GM18526 (cell line): ENCODE results near the gene PIK3R1.

Source experiments
- POLR2A ChIP-seq: IDR thresholded peaks from 3 replicates; pipeline ENCODE4 v1.6.1; 2011; ENCODE audit not compliant: insufficient read length; ENCODE audit errors: extremely low read depth

PIK3R1 gene

GRCh38 chr5:68187268-68188055 is 28.1 kb upstream of the PIK3R1 start:
- TF ChIP-seq POLR2A: no peak

DNA sequence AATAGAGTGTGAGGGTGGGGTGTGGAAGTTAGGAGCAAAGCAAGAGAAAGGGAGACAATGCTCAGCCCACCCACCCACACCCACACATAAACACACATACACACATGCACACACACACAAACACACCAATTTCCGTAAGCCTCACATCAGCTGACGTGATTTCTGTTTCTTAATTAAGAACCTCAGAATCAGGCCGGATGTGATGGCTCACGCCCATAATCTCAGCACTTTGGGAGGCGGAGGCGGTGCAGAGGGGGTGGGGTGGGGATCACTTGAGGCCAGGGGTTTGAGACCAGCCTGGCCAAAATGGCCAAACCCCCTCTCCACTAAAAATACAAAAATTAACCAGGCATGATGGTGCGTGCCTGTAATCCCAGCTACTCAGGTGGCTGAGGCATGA is 26.4 kb upstream of the PIK3R1 start:
- no peak for TF ChIP-seq POLR2A

DNA sequence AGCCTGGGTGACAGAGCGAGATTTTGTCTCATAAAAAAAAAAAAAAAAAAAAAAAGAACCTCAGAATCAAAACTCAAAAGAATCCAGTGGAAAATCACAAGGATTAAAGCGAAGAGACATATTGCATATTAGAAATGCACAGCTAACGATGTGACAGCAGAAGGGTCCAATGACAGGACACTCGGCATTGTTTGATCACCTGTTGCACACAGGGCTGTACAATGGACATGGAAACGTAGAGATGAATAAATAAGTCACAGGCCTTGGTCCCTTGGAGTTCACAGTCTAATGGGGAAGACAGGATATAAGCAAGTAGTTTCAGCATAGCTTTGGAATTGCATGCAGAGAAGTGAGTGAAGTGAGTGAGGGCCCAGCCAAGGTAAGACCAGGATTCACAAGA is 25.9 kb upstream of the PIK3R1 start:
- no peak for TF ChIP-seq POLR2A

DNA sequence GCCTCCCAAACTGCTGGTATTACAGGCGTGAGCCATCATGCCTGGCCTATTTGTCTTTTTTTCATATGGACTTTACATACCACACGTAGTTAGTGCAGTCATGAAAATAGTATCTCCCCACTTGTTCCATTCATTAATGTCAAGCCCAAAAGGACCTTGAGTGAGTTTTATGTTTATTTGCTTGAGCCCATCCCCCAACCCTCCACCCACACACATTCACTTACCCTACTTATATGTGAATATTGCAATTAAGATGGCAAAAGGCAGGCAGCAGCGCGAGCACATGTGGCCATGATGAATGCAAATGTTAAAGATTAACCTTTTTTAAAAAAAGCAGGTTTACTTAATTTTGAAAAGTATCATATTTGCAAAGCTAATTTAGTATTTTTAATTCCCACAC is 24.9 kb upstream of the PIK3R1 start:
- no peak for TF ChIP-seq POLR2A

- TF ChIP-seq POLR2A: no peak
These were observed 24.3 kb upstream of the PIK3R1 start for GRCh38 chr5:68191083-68191791.

DNA sequence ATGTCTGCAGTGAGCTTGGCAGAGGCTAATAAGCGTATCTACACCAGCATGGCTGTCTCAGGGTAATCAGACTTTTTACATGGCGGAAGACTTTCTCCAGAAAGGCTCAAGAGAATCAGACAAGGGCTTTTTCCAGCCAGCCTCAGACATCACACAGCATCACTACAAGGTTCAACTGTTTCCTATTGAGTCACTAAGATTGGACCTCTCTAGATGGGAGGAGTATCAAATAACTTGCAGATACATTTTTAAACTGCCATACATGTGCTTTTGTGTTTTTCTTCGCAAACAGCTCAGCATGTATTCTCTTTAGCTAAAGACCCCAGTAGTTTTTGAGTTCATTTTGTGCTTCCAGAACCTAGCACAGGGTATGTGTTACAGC is 22.9 kb upstream of the PIK3R1 start:
- TF ChIP-seq POLR2A: no peak

DNA sequence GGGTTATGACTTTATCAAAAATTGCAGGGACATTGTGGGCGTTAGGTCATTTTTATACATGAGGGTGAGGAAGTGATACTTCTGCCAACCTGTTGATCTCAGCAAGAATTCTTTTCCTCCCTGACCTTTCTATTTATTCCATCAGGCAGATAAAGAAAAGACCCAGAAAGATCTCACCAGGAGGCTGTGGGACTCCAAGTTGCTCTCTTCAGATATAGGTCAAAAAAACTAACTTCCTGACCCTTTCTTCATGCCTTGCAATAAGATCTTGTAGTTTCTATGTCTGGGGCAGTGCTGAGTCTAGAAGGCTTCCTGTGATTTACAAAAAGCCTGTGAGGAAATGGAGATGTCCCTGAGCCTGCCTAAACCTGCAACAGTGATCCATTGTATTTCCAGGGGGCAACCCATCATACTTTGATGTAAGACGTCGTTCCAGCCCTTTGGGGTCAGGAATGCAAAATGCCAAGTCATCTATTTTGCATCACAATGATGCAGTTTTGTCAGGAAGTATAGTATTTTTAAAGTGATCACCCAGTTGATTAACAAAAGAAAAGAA is 22.0 kb upstream of the PIK3R1 start:
- no peak for TF ChIP-seq POLR2A

DNA sequence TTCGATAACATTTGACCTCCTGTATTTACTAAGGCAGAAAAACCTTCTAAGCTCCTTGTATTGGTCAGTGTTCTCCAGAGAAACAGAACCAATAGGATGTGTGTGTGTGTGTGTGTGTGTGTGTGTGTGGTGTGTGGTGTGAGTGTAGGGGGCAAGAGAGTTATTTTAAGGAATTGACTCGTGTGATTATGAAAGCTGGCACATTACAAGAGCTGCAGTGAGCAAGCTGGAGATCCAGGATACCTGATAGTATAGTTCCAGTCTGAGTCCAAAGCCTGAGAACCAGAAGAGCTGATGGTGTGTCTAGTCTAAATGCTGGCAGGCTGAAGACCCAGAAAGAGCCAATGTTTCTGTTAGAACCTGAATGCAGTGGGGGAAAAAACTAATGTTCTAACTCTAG is 21.2 kb upstream of the PIK3R1 start:
- TF ChIP-seq POLR2A: no peak

DNA sequence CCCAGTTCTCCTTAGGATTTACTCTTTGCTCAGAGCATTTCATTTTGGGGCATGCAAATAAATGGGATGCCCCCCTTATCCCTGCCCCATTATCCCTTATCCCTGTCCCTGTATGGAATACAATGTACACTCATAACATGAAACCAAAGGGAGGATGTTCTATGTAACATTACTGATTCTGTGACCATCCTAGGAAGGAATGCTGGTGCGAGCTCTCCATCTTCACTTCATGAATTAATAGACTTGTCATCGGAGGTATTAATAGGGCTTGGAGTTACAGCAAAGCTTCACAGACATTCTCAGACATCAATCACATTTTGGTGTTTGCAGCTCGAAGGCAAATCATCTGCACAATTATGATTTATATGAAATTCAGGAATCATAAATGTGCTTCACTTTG is 20.4 kb upstream of the PIK3R1 start:
- no peak for TF ChIP-seq POLR2A

- TF ChIP-seq POLR2A: no peak
These were observed 18.7 kb upstream of the PIK3R1 start for GRCh38 chr5:68196876-68197275.

DNA sequence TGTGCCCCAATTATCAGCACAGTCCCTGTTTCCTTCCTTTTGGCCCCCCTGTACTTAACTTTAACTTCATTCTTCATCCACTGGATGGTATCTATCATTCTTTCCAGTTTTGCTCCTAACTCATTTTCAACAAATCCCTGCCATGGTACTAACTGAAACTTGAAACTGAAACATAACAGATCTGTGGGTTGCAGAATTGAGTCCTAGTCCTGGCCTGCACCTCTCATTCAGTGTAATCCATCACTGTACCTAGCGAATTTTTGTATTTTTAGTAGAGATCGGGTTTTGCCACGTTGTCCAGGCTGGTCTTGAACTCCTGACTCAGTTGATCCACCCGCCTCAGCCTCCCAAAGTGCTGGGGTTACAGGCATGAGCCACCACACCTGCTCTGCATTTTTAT is 15.3 kb upstream of the PIK3R1 start:
- no peak for TF ChIP-seq POLR2A

DNA sequence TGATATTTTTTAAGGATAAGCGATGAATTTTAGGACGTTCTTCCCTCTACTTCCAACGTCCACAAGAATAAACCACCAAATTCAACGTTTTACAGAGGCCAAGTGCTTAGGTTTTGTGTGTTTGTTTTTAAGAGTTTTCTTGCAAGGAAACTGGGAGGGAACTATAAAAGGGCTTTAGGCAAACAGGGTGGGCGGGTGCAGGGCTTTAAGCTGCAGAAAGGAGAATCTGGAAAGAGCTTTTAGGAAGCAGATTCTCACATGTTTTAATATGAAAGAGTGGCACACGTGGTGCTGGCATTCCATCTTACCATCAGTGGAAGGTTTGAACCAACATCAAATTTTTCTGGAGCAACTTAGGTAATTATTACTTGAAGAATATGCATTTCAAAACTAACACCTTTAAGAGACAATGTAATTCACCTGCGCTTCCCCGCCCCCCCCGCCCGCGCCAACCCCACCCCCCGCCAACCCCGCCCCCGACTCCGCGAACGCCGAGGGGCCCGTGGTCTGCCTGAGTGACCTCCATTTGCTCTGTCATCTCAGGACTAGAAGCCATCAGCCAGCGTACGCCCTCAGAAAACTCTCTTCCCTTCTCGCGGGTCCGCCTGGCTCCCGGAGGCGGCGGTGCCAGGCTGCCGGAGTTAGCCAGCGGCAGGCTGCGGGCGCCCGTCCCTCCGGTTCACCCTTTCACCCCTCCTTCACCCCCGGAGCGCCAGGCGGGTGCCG is 911 bp upstream of the PIK3R1 start:
- no peak for TF ChIP-seq POLR2A

DNA sequence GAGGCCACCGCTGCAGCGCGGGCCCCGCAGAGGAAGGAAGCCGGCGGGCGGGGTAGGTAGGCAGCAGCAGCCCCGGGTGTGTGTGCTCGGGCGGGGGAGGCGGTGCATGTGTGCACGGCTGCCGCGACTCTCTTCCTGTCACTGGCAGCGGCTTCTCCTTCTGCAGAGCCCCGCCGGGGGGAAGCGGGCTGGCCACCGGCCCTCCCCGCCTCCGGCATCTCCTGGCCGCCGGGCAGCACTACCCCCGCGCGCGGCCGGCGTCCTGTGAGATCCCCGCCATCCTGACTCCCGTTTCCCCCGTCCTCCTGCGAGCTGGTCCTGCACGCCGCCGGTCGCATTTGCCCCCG is 315 bp downstream of the PIK3R1 start:
- TF ChIP-seq POLR2A: no peak

DNA sequence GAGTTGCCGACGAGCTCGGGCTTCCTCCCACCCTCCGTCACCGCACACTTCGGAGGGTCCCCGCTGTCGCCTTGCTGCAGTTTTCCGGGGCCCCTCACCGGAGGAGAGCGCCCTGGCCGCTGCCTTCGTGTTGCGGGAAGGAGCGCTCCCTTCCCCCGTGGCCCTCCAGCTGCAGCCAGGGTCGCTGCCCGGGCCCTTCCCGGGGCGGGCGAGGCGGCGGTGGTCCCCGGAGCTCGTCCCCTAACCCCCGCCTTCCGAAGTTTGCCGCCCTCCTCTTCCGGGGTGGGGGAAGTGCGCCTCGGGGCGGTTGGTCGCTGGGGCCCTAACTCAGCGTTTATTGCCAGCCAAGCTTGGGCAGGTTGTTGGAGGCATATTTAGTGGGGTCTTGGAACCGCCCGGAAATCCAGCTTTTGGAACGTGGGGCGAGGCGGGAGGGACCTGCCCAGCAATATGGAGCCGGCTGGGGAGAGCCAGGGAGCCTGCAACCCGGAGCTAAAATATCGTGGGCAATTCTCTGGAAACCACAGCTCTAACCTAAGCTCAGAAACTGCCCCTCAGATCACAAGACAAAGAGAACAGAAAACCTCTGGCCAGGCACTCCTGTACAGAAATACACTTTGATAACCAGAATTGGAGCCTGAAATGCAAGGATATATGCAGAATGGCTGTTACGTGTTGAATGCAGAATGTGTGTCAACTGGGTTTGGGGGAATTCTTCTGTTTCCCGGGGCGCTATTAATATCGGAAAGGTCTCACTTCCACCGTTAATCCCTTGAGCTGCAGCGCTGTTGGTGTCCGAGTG is 890 bp downstream of the PIK3R1 start:
- TF ChIP-seq POLR2A: no peak

- no peak for TF ChIP-seq POLR2A
These were observed 1.4 kb downstream of the PIK3R1 start for GRCh38 chr5:68217047-68217355.
